Ascending aorta (tissue), 2 donors: ENCODE measurements around the gene CEP85. TPM values are rescaled to one million over a fixed set of nuclear protein-coding genes. Genes with fewer than 3 reads are reported as not detected.

ENCODE experiments used
- DNase-seq, 2 donors: peaks; one replicate each; pipeline ENCODE4 v3.0.0-alpha.2; 2019; ENCODE audit warnings: low spot score in 2 of 2
- H3K27ac ChIP-seq, 2 donors: fragments of 200-600 bp; sonication (generic); one replicate each; pipeline ENCODE4 v1.5.1; 2016 to 2017; ENCODE audit warnings: mild to moderate bottlenecking in 1 of 2
- H3K27me3 ChIP-seq: fragments of 200-600 bp; sonication (generic); one replicate; pipeline ENCODE4 v1.5.1; 2017
- H3K36me3 ChIP-seq, 2 donors: fragments of 200-600 bp; sonication (generic); one replicate each; pipeline ENCODE4 v1.5.1; 2016
- H3K4me1 ChIP-seq, 2 donors: fragments of 200-600 bp; sonication (generic); one replicate each; pipeline ENCODE4 v1.5.1; 2016 to 2017; ENCODE audit warnings: mild to moderate bottlenecking in 1 of 2
- H3K4me3 ChIP-seq, 2 donors: fragments of 200-600 bp; sonication (generic); one replicate each; pipeline ENCODE4 v1.5.1; 2016 to 2017; ENCODE audit warnings: mild to moderate bottlenecking in 1 of 2
- H3K9me3 ChIP-seq, 2 donors: fragments of 200-600 bp; sonication (generic); one replicate each; pipeline ENCODE4 v1.5.1; 2016
- CTCF ChIP-seq, 3 experiments: fragments of 200-600 bp in 2 of 3; fragments of 450-650 bp in 1 of 3; sonication (generic) in 2 of 3; IDR thresholded peaks; one replicate each; pipeline ENCODE4 v1.5.1; 2016 to 2019; ENCODE audit warnings: antibody characterized with exemption in 3 of 3, mild to moderate bottlenecking in 1 of 3, moderate library complexity in 1 of 3
- intact Hi-C: fragments of 100-400 bp; cut with DNase I; formaldehyde crosslinking; loops from one replicate; pipeline ENCODE4 v1.15.1; 2023
- total RNA-seq: library from RNA; depleted of rRNA; stranded (reverse); fragments of >200 nt; gene quantifications from one replicate; pipeline ENCODE4 v1.1.0, GENCODE V29; 2016

The CEP85 gene
- total RNA-seq, 1 donor from 2014 or later, result 5.0 TPM

- H3K4me3 ChIP-seq, result no peak overlapping the region
- no peaks in the 10 kb centered on the region for H3K27me3 ChIP-seq
- no peak for DNase-seq
- no peaks in the 10 kb centered on the region for H3K9me3 ChIP-seq
- H3K4me1 ChIP-seq, result no peaks in the 10 kb centered on the region
- no peak overlapping the region for H3K27ac ChIP-seq
- no peak for TF ChIP-seq CTCF (IDR thresholded peaks at IDR 0.05)
- peaks cover 0 to 2% of the 10 kb centered on the region in 2 donors for H3K36me3 ChIP-seq
- intact Hi-C loops, result no loop called here
Measured at GRCh38 chr1:26189751-26190275, 44.2 kb upstream of the CEP85 start.

GRCh38 chr1:26190373-26190987 lies 43.5 kb upstream of the CEP85 start, which contains the start of gene CATSPER4:
Gene CATSPER4 (plus strand): TSS chr1:26190602. CDS start chr1:26190628, 26 bp downstream.
- Histone ChIP-seq H3K36me3 (peaks cover 0 to 2% of the 10 kb centered on the region in 2 donors), H3K9me3 (no peaks in the 10 kb centered on the region), H3K27ac (no peak within 1 kb of the TSS), H3K27me3 (no peaks in the 10 kb centered on the region), H3K4me3 (no peak within 1 kb of the TSS), H3K4me1 (no peaks in the 10 kb centered on the region)
- DNase-seq, result no peak
- TF ChIP-seq CTCF (IDR thresholded peaks at IDR 0.05), result no peak
- intact Hi-C loops, result no loop called here

- DNase-seq, result no peak
- Histone ChIP-seq H3K4me3 (no peak overlapping the region), H3K27me3 (no peaks in the 10 kb centered on the region), H3K9me3 (no peaks in the 10 kb centered on the region), H3K27ac (no peak overlapping the region), H3K36me3 (peaks cover 0 to 2% of the 10 kb centered on the region in 2 donors), H3K4me1 (no peaks in the 10 kb centered on the region)
- intact Hi-C loops, result no loop called here
- TF ChIP-seq CTCF (IDR thresholded peaks at IDR 0.05), result no peak
Measured at GRCh38 chr1:26191739-26192138, 42.3 kb upstream of the CEP85 start.

- TF ChIP-seq CTCF (IDR thresholded peaks at IDR 0.05), result no peak
- no peaks in the 10 kb centered on the region for H3K9me3 ChIP-seq
- no peaks in the 10 kb centered on the region for H3K4me1 ChIP-seq
- intact Hi-C loops, result no loop called here
- H3K27ac ChIP-seq, result no peak overlapping the region
- no peaks in the 10 kb centered on the region for H3K36me3 ChIP-seq
- H3K27me3 ChIP-seq, result no peaks in the 10 kb centered on the region
- no peak overlapping the region for H3K4me3 ChIP-seq
- no peak for DNase-seq
Measured at GRCh38 chr1:26195805-26196204, 38.2 kb upstream of the CEP85 start.

- Histone ChIP-seq H3K36me3 (no peaks in the 10 kb centered on the region), H3K27me3 (no peaks in the 10 kb centered on the region), H3K27ac (no peak overlapping the region), H3K9me3 (no peaks in the 10 kb centered on the region), H3K4me1 (no peaks in the 10 kb centered on the region), H3K4me3 (no peak overlapping the region)
- TF ChIP-seq CTCF (IDR thresholded peaks at IDR 0.05), result no peak
- DNase-seq, result no peak
- intact Hi-C loops, result no loop called here
Measured at GRCh38 chr1:26197301-26197700, 36.7 kb upstream of the CEP85 start.
